Lower leg skin (tissue), 3 donors: ENCODE data around the gene LRRC23.

Experiments
- POLR2A ChIP-seq, 2 donors: fragments of 450-650 bp; IDR thresholded peaks; one replicate each; pipeline ENCODE4 v1.6.1; 2016 to 2017; ENCODE audit warnings: antibody characterized with exemption in 2 of 2, mild to moderate bottlenecking in 1 of 2, moderate library complexity in 1 of 2
- TF ChIP-seq, protein P1 (sequence below), 3 donors: fragments of 450-650 bp; IDR thresholded peaks; one replicate each; pipeline ENCODE4 v1.5.1; 2016; ENCODE audit warnings: antibody characterized with exemption in 3 of 3, mild to moderate bottlenecking in 3 of 3, moderate library complexity in 2 of 3

DNA sequence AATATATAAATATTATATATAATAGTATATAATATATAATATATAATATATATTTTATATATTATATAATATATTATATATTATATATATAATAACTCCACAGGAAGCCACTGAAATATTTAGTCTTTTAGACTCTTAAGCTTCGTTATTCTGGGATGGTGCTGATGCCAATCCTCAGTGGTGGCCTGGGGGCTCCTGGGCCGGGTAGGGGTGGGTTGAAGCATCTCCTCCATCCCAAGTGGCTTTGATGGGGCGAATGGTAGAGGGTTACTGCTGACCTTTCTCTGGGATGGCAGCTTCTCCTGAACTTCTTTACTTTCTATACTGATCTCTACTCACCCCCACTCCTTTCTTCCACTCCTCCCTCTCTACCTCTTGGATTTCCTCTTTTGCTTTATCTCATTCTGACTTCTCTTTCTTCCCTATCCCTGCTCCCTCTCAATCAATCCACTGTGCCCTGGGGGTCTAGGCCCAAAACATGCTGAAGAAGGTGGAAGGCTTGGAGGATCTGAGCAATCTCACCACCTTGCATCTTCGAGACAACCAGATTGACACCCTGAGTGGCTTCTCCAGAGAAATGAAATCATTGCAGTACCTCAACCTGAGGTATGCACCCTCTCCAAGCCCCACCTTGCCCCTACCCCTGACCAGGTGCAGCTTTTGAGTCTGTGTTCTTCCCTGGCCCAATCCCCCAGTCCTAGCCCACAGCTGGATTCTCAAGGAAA lies 5.0 kb downstream of the LRRC23 start:
- TF ChIP-seq, protein P1, sequence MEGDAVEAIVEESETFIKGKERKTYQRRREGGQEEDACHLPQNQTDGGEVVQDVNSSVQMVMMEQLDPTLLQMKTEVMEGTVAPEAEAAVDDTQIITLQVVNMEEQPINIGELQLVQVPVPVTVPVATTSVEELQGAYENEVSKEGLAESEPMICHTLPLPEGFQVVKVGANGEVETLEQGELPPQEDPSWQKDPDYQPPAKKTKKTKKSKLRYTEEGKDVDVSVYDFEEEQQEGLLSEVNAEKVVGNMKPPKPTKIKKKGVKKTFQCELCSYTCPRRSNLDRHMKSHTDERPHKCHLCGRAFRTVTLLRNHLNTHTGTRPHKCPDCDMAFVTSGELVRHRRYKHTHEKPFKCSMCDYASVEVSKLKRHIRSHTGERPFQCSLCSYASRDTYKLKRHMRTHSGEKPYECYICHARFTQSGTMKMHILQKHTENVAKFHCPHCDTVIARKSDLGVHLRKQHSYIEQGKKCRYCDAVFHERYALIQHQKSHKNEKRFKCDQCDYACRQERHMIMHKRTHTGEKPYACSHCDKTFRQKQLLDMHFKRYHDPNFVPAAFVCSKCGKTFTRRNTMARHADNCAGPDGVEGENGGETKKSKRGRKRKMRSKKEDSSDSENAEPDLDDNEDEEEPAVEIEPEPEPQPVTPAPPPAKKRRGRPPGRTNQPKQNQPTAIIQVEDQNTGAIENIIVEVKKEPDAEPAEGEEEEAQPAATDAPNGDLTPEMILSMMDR (IDR thresholded peaks at IDR 0.05): no peak
- no peak for TF ChIP-seq POLR2A (IDR thresholded peaks at IDR 0.05)
